Psoas muscle (tissue), 8 donors: ENCODE measurements around the gene RBM44. TPM values are rescaled to one million over a fixed set of nuclear protein-coding genes. Genes with fewer than 3 reads are reported as not detected.

Source experiments
- ATAC-seq, 4 donors: fragments of 200-7000 bp; cut with Tn5 transposase; one replicate each; pipeline ENCODE4 v1.9.1; 2020; ENCODE audit warnings: moderate library complexity in 3 of 4, mild to moderate bottlenecking in 2 of 4
- DNase-seq, 2 donors: peaks; one replicate each; pipeline ENCODE4 v3.0.0-alpha.2; 2020
- H3K27ac ChIP-seq: fragments of 200-600 bp; one replicate; pipeline ENCODE4 v1.8.0; 2022
- H3K27me3 ChIP-seq, 3 donors: fragments of 200-600 bp in 1 of 3; one replicate each; pipeline versions ENCODE4 v1.6.1 to v1.8.0; 2013 to 2022; ENCODE audit warnings: low read length in 2 of 3, mild to moderate bottlenecking in 2 of 3, moderate library complexity in 1 of 3; ENCODE audit not compliant: insufficient read depth in 3 of 3
- H3K36me3 ChIP-seq, 2 donors: fragments of 200-600 bp in 1 of 2; one replicate each; pipeline versions ENCODE4 v1.6.1 to v1.8.0; 2013 to 2022; ENCODE audit warnings: low read depth in 1 of 2, mild to moderate bottlenecking in 1 of 2, moderate library complexity in 1 of 2; ENCODE audit not compliant: insufficient read depth in 1 of 2
- H3K4me1 ChIP-seq: fragments of 200-600 bp; one replicate; pipeline ENCODE4 v1.8.0; 2022
- H3K4me3 ChIP-seq: fragments of 200-600 bp; one replicate; pipeline ENCODE4 v1.8.0; 2022; ENCODE audit warnings: mild to moderate bottlenecking
- H3K9me3 ChIP-seq: fragments of 200-600 bp; one replicate; pipeline ENCODE4 v1.8.0; 2022
- WGBS, 3 donors: extraction: QIAGEN DNeasy Blood & Tissue Kit; methylation state at CpG; one replicate each; pipeline versions ENCODE4 v1.1.6 to v1.1.7; 2013; 5-methylcytosine and 5-hydroxymethylcytosine counted together
- intact Hi-C, 2 donors: fragments of 100-400 bp; cut with DNase I; formaldehyde crosslinking; loops; one replicate each; pipeline versions ENCODE4 v1.11.0 to v1.14.2; 2022
- polyA plus RNA-seq, 3 donors: library from polyadenylated mRNA; stranded (reverse); fragments of 200-250 nt; gene quantifications; one replicate each; pipeline ENCODE4 v1.2.3, GENCODE V29; 2013
- total RNA-seq, 4 donors: library from RNA; stranded (reverse); fragmentation: NEBNext Ultra II Directional in 2 of 4; extraction: Animal tissue kit (Norgen Biotek cat#: 25700) in 2 of 4; gene quantifications; one replicate each; pipeline versions ENCODE4 v1.2.1 to v1.2.4, GENCODE V29; 2021 to 2023
- TF ChIP-seq, protein P1 (sequence below): fragments of 200-600 bp; IDR thresholded peaks from one replicate; pipeline ENCODE4 v1.8.0; 2022; ENCODE audit warnings: antibody characterized with exemption
- donor health status: healthy with polysubstance abuse.
- donor health status: DM: no; HTN: no; CAD: no; lungs with moderate emphysema.
- donor health status: Bipolar disorder and iron deficiency.
- donor health status: healthy.
- donor health status: DM: yes; HTN: yes; CAD: no.
- donor health status: DM: no; HTN: no; CAD: no.
- donor health status: DM: no; HTN: no; CAD: no.
- donor health status: DM: yes; HTN: yes; CAD: no.

The RBM44 gene
- total and polyA plus RNA-seq, 7 donors: 0.06 to 0.58 (median 0.38) TPM

DNA sequence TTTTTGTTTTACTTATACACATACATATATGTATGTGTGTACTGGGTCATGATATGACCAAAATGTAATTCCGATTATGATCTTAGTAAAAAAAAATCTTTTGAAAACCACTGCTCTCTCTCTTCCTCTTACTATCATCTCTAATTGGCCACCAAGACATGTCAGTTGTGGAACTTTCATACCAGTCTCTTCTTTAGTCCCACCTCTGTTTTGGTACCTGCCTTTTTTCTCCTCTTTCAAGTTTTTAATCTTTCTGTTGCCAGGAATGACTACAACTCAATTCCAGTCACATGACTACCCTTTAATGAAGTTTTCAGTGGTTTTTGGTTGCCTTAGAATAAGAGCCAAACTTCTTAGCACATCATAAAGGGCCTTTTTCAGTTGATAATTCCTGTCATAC is 17.1 kb downstream of the RBM44 start:
- ATAC-seq (no peak), DNase-seq (no peak)
- intact Hi-C loops: no loop called here
- Histone ChIP-seq H3K9me3 (no peaks in the 10 kb centered on the region), H3K27ac (no peak overlapping the region), H3K4me3 (no peak overlapping the region), H3K27me3 (no peaks in the 10 kb centered on the region), H3K36me3 (no peaks in the 10 kb centered on the region), H3K4me1 (no peaks in the 10 kb centered on the region)
- WGBS, 3 donors: 83 to 87% (median 83%) methylated on average over 1 of the region's 1 CpG
- TF ChIP-seq, protein P1, sequence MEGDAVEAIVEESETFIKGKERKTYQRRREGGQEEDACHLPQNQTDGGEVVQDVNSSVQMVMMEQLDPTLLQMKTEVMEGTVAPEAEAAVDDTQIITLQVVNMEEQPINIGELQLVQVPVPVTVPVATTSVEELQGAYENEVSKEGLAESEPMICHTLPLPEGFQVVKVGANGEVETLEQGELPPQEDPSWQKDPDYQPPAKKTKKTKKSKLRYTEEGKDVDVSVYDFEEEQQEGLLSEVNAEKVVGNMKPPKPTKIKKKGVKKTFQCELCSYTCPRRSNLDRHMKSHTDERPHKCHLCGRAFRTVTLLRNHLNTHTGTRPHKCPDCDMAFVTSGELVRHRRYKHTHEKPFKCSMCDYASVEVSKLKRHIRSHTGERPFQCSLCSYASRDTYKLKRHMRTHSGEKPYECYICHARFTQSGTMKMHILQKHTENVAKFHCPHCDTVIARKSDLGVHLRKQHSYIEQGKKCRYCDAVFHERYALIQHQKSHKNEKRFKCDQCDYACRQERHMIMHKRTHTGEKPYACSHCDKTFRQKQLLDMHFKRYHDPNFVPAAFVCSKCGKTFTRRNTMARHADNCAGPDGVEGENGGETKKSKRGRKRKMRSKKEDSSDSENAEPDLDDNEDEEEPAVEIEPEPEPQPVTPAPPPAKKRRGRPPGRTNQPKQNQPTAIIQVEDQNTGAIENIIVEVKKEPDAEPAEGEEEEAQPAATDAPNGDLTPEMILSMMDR: no peak

DNA sequence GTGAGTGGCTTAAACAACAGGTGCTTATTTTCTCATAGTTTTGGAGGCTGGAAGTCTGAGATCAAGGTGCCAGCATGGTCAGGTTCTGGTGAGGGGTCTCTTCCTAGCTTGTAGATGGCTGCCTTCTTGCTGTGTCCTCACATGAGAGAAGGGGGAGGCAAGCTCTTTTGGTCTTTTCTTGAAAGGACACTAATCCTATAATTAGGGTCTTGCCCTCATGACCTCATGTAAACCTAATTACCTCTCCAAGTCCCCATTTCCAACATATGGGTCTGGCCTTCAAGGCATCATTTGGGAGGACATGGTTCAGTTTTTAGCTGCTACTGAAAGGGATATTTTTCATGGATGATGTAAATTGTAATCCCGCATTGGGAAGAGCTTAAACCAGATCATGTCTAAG is 18.0 kb downstream of the RBM44 start:
- TF ChIP-seq, protein P1: no peak
- Histone ChIP-seq H3K4me1 (no peaks in the 10 kb centered on the region), H3K27ac (no peak overlapping the region), H3K9me3 (no peaks in the 10 kb centered on the region), H3K4me3 (no peak overlapping the region), H3K27me3 (no peaks in the 10 kb centered on the region), H3K36me3 (no peaks in the 10 kb centered on the region)
- DNase-seq: no peak
- intact Hi-C loops: no loop called here
- no peak for ATAC-seq
- 78 to 90% (median 90%) methylated on average over 1 of the region's 1 CpG for WGBS, 3 donors

DNA sequence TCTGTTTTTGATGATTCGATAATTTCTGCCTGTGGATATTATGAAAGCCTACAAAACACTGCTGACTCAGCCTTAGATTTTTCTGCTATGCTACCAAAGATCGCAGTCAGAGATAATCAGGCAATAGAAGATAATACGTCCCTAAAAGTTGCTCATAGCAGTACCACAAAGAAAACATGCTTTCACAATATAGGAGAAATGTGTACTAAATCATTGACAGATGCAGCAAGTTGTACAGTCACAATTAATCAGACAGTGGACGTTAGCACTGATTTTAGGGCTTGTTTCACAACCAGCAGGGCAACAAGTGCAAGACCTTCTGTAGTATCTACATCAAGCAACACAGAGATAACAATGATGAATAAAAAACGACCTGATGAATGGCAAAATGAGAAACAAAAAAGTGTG is 19.5 kb downstream of the RBM44 start:
- Histone ChIP-seq H3K4me1 (no peaks in the 10 kb centered on the region), H3K27me3 (no peaks in the 10 kb centered on the region), H3K9me3 (no peaks in the 10 kb centered on the region), H3K4me3 (no peak overlapping the region), H3K36me3 (no peaks in the 10 kb centered on the region), H3K27ac (no peak overlapping the region)
- TF ChIP-seq, protein P1: no peak
- intact Hi-C loops: no loop called here
- ATAC-seq: no peak
- no peak for DNase-seq
- 73 to 75% (median 74%) methylated on average over 5 of the region's 5 CpGs for WGBS, 3 donors

DNA sequence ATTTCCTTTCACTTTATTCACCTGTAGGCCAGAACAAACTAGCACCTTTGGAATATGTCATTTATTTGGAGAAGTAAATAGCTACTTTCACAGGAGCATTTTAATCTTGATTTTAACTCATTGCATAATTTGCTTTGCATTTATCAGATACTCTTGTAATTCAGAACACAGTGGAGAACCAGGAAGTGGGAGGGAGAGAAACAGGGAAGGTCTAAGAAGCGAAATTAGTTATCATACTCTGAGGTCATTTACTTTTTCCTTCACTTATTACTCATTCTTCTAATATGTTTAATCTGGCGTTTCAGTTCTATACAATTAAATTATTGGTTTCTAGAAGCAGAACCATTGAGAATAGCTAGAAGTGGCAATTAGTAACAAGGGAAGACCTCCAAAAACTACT is 20.7 kb downstream of the RBM44 start:
- no peaks in the 10 kb centered on the region for H3K9me3 ChIP-seq
- no peak overlapping the region for H3K4me3 ChIP-seq
- WGBS, 3 donors: 89 to 91% (median 89%) methylated on average over 2 of the region's 2 CpGs
- no peaks in the 10 kb centered on the region for H3K4me1 ChIP-seq
- DNase-seq (no peak), ATAC-seq (no peak)
- no peaks in the 10 kb centered on the region for H3K36me3 ChIP-seq
- TF ChIP-seq, protein P1: no peak
- no peak overlapping the region for H3K27ac ChIP-seq
- intact Hi-C loops: no loop called here
- no peaks in the 10 kb centered on the region for H3K27me3 ChIP-seq

DNA sequence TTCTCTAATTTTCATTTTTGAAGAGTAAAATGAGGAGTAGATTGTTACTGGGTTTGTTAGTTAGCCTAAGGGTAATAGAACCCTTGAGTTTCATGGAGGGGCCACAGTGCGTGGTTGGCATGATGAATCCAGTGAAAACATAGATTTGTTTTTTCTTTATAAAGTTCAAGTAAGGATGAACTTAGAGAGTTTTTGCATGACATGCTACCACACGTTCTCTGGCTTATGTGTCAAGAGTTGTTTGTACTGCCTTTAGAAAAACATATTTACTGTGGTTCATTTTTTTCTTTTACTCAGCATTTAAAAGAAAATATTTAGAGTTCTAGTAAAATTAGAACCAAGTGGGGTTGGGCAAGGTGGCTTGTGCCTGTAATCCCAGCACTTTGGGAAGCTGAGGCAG is 21.8 kb downstream of the RBM44 start:
- Histone ChIP-seq H3K4me3 (no peak overlapping the region), H3K27me3 (no peaks in the 10 kb centered on the region), H3K4me1 (no peaks in the 10 kb centered on the region), H3K36me3 (no peaks in the 10 kb centered on the region), H3K9me3 (no peaks in the 10 kb centered on the region), H3K27ac (no peak overlapping the region)
- intact Hi-C loops: no loop called here
- TF ChIP-seq, protein P1: no peak
- DNase-seq (no peak), ATAC-seq (no peak)
- WGBS, 3 donors: 86 to 95% (median 94%) methylated on average over 2 of the region's 2 CpGs
